OCI-LY3 (cell line): Measurements from ENCODE around the gene ETV6.

Source experiments
- H2AFZ ChIP-seq: fragments of 200-600, 300-600 bp; shearing (Covaris generic); 2 replicates; pipeline ENCODE4 v1.6.0; 2014; ENCODE audit warnings: antibody characterized with exemption, low read depth, low read length
- H3K27ac ChIP-seq: fragments of 200-600, 300-600 bp; sonication (generic); 2 replicates; pipeline ENCODE4 v1.5.1; 2014; ENCODE audit warnings: mild to moderate bottlenecking, low read length, moderate library complexity, mixed read lengths
- H3K27me3 ChIP-seq: fragments of 200-600, 300-600 bp; sonication (generic); 2 replicates; pipeline ENCODE4 v1.6.1; 2014; ENCODE audit warnings: low read depth, low read length, mixed read lengths
- H3K36me3 ChIP-seq: fragments of 200-600, 300-600 bp; sonication (generic); replicated peaks from 2 replicates; pipeline ENCODE3; 2014; ENCODE audit warnings: low read depth, low read length, mixed read lengths
- H3K4me1 ChIP-seq: fragments of 300-600, 200-600 bp; sonication (generic); 2 replicates; pipeline ENCODE4 v1.6.1; 2014; ENCODE audit warnings: low read length, mixed read lengths
- H3K4me2 ChIP-seq: fragments of 200-600, 300-600 bp; sonication (generic); 2 replicates; pipeline ENCODE4 v1.6.1; 2014; ENCODE audit warnings: low read length, mixed read lengths
- H3K4me3 ChIP-seq: fragments of 300-600, 200-600 bp; sonication (generic); 2 replicates; pipeline ENCODE4 v1.5.1; 2014; ENCODE audit warnings: antibody characterized with exemption, mild to moderate bottlenecking, low read length, moderate library complexity
- H3K79me2 ChIP-seq: fragments of 300-600, 200-600 bp; shearing (Covaris generic); 2 replicates; pipeline ENCODE4 v1.6.1; 2014; ENCODE audit warnings: mild to moderate bottlenecking, low read length, mixed read lengths
- H3K9ac ChIP-seq: fragments of 300-600, 200-600 bp; shearing (Covaris generic); 2 replicates; pipeline ENCODE4 v1.6.0; 2014; ENCODE audit warnings: mild to moderate bottlenecking, low read length, moderate library complexity
- H3K9me3 ChIP-seq: fragments of 200-600, 300-600 bp; shearing (Covaris generic); 2 replicates; pipeline ENCODE4 v1.6.1; 2014; ENCODE audit warnings: low read length, mixed read lengths; ENCODE audit not compliant: insufficient read depth
- H4K20me1 ChIP-seq: fragments of 200-600, 300-600 bp; sonication (generic); 2 replicates; pipeline ENCODE4 v1.6.1; 2016; ENCODE audit warnings: low read length, mixed read lengths; ENCODE audit not compliant: insufficient read depth
- EZH2phosphoT487 ChIP-seq: fragments of 200-600 bp; shearing (Covaris generic); IDR thresholded peaks from 2 replicates; pipeline ENCODE4 v1.6.1; 2018; ENCODE audit warnings: antibody characterized with exemption, mixed run types, low read depth
- TF ChIP-seq, protein P1 (sequence below): fragments of 200-600, 300-600 bp; sonication (generic); IDR thresholded peaks from 2 replicates; pipeline ENCODE4 v1.5.1; 2014; ENCODE audit warnings: antibody characterized with exemption, low read length, low read depth

The ETV6 gene

DNA sequence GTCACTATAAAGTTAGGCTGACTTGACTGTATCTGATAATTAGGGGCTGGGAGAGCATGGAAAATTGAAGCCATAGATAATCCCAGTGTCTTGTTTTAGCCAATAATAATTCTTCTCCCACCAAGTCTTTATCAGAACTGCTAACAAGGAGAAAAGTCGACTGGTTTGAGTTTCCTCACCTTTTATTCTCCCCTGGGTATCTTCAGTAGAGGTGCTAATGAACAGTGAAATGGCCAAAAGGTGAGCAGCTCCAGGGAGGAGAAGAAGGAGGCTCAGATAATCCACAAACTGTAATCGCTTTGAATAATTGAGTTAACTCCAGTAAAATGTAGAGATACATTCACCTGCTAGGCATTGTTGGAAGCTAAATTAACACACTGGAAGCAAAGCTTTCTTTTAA lies 72.6 kb downstream of the ETV6 start:
- no peaks in the 10 kb centered on the region for H3K9me3 ChIP-seq
- H3K79me2 ChIP-seq = peaks cover 92% of the 10 kb centered on the region
- no peaks in the 10 kb centered on the region for H3K27me3 ChIP-seq
- no peak overlapping the region for H2AFZ ChIP-seq
- peak overlapping the region; percentile 33 for H3K4me2 ChIP-seq
- peaks cover 56% of the 10 kb centered on the region for H3K4me1 ChIP-seq
- H3K27ac ChIP-seq = no peak overlapping the region
- H3K4me3 ChIP-seq = no peak overlapping the region
- H4K20me1 ChIP-seq = peaks cover 32% of the 10 kb centered on the region; the same call in 1 of the 2 replicates
- H3K9ac ChIP-seq = no peak overlapping the region
- TF ChIP-seq EZH2phosphoT487 = no peak
- TF ChIP-seq, protein P1, sequence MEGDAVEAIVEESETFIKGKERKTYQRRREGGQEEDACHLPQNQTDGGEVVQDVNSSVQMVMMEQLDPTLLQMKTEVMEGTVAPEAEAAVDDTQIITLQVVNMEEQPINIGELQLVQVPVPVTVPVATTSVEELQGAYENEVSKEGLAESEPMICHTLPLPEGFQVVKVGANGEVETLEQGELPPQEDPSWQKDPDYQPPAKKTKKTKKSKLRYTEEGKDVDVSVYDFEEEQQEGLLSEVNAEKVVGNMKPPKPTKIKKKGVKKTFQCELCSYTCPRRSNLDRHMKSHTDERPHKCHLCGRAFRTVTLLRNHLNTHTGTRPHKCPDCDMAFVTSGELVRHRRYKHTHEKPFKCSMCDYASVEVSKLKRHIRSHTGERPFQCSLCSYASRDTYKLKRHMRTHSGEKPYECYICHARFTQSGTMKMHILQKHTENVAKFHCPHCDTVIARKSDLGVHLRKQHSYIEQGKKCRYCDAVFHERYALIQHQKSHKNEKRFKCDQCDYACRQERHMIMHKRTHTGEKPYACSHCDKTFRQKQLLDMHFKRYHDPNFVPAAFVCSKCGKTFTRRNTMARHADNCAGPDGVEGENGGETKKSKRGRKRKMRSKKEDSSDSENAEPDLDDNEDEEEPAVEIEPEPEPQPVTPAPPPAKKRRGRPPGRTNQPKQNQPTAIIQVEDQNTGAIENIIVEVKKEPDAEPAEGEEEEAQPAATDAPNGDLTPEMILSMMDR = no peak
- H3K36me3 ChIP-seq = peaks cover 9% of the 10 kb centered on the region

DNA sequence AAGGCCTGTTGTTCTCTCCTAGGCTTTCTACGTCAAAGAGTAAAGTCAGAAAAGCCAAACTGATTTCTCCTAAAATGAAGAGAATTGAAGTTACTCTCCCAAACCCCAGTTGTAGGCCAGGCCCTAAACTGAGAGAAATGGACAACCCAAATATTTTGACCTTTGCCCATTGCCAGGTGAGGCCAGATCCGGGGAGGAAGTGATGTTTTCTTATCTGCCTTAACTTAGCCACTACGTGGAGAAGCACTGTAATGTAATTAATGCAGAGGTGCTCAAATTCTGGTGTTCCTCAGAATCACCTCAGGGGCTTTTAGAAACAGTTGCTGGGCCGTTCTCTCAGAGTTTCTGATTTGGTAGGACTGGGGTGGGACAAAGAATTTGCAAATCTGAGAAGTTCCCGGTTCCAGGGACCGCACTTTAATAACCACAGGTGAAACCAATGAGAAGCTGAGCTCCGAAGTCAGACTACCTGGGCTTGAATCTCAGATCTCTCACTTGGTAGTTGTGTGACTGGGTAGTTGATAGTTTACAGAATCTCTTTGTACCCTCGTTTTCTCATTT lies 73.2 kb downstream of the ETV6 start:
- Histone ChIP-seq H3K36me3 (peaks cover 9% of the 10 kb centered on the region), H3K9ac (no peak overlapping the region), H3K4me2 (peak overlapping the region; percentile 33), H3K27ac (no peak overlapping the region), H3K9me3 (no peaks in the 10 kb centered on the region), H3K4me3 (no peak overlapping the region), H3K4me1 (peaks cover 61% of the 10 kb centered on the region), H2AFZ (no peak overlapping the region; the same call in 1 of the 2 replicates), H3K27me3 (no peaks in the 10 kb centered on the region), H4K20me1 (peaks cover 28% of the 10 kb centered on the region; the same call in 1 of the 2 replicates), H3K79me2 (peaks cover 93% of the 10 kb centered on the region)
- TF ChIP-seq, protein P1 = no peak
- TF ChIP-seq EZH2phosphoT487 = no peak

DNA sequence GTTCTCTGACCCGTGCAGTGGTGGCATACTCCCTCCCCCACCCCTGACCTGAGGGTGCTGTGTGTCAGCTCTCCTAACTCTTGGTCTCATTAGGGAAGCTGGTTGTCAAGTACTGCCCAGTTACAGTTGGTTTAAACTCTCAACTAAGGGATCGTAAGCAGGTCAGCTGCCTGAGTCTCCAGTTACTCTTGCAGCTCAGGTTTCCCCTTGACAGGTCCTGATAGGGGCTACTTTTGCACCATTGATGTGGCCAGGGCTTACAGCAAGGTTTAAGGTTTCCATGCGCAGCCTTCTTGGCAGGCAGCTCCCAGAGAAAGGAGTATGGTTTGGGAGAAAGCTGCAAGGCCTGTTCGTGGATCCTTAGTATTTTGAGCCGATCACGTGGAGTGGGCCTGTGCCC lies 74.5 kb downstream of the ETV6 start:
- Histone ChIP-seq H3K4me1 (peaks cover 75% of the 10 kb centered on the region), H3K79me2 (peaks cover 96% of the 10 kb centered on the region), H4K20me1 (peaks cover 28% of the 10 kb centered on the region; the same call in 1 of the 2 replicates)

DNA sequence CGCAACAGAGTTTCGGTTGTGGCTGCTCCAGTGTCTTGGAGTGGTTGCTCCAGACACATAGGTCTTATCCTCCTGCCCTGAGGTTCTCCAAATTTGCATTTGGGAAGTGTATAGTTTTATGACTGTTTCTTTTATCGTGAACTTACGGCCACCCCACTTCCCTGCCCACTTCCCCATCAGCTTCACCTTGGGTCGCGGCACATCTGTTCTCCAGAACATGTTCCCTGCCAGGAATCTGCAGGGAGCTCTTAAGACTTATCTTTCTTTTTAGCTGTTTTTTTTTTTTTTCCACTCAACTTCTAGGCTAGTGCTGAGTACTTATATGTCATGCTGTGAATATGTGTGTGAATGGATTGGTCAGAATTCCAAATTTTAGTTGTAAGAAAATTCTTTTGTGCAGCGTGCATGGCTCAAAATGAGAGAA lies 75.4 kb downstream of the ETV6 start:
- no peak overlapping the region for H2AFZ ChIP-seq
- H3K4me3 ChIP-seq = no peak overlapping the region
- TF ChIP-seq, protein P1 = no peak
- TF ChIP-seq EZH2phosphoT487 = no peak
- H3K27ac ChIP-seq = peak overlapping the region; percentile 94; the same call in 1 of the 2 replicates
- no peaks in the 10 kb centered on the region for H3K27me3 ChIP-seq
- H3K4me1 ChIP-seq = peaks cover 84% of the 10 kb centered on the region
- no peak overlapping the region for H3K9ac ChIP-seq
- H4K20me1 ChIP-seq = peaks cover 27% of the 10 kb centered on the region; the same call in 1 of the 2 replicates
- H3K79me2 ChIP-seq = peaks cover 94% of the 10 kb centered on the region
- no peaks in the 10 kb centered on the region for H3K9me3 ChIP-seq
- H3K4me2 ChIP-seq = peak overlapping the region; percentile 40
- H3K36me3 ChIP-seq = peaks cover 9% of the 10 kb centered on the region

More for the DNA sequence above, 74.5 kb downstream of the ETV6 start:
- H3K9me3 ChIP-seq = no peaks in the 10 kb centered on the region
- peaks cover 9% of the 10 kb centered on the region for H3K36me3 ChIP-seq
- no peak overlapping the region for H3K9ac ChIP-seq
- no peak overlapping the region for H2AFZ ChIP-seq
- H3K27ac ChIP-seq = no peak overlapping the region
- TF ChIP-seq EZH2phosphoT487 = no peak
- TF ChIP-seq, protein P1 = no peak
- no peaks in the 10 kb centered on the region for H3K27me3 ChIP-seq
- H3K4me2 ChIP-seq = peak overlapping the region; percentile 40; the same call in 1 of the 2 replicates
- no peak overlapping the region for H3K4me3 ChIP-seq
